A549 treated with Mapracorat at 1 μM for 4 hours (cell line): ENCODE data around the gene ADAD1. TPM values are rescaled to one million over a fixed set of nuclear protein-coding genes. Genes with fewer than 3 reads are reported as not detected.

Experiments
- total RNA-seq: library from RNA; stranded (reverse); fragments of 200-300 nt; extraction: Qiagen RNA extraction; gene quantifications from 5 replicates; pipeline ENCODE4 v1.2.3, GENCODE V29; 2022

ADAD1 gene
- total RNA-seq: not detected in 5 replicates

GRCh38 chr4:122378711-122379110, at the start of gene ADAD1:
Gene ADAD1, plus strand, starts transcription at chr4:122379011. Its CDS starts 1,059 bp downstream, at chr4:122380070.

GRCh38 chr4:122456231-122457116, 77.7 kb downstream of the ADAD1 start, which contains the start of gene IL2:
Gene IL2, minus strand, starts transcription at chr4:122456725. Its CDS starts 285 bp downstream, at chr4:122456440.

Other genes starting within 250 kb of the ADAD1 start
- gene BLTP1, start 226.7 kb upstream of the ADAD1 start, total RNA-seq: 5.5 to 8.5 TPM (median 7.7 TPM) in 5 replicates
- gene IL2, start 77.7 kb downstream of the ADAD1 start, total RNA-seq: not detected in 5 replicates
- not detected in 5 replicates for gene IL21, start 242.1 kb downstream of the ADAD1 start, total RNA-seq